H9 (cell line): ENCODE results near the gene KIF26A. TPM values are rescaled to one million over a fixed set of nuclear protein-coding genes. Genes with fewer than 3 reads are reported as not detected.

ENCODE experiments used
- DNase-seq: peaks from one replicate; pipeline ENCODE4 v3.0.0-alpha.2; 2017
- H2AFZ ChIP-seq: one replicate; pipeline ENCODE4 v1.6.1; 2013; ENCODE audit warnings: mild to moderate bottlenecking, low read length, control low read depth, moderate library complexity
- H2AK5ac ChIP-seq: 2 replicates; pipeline ENCODE4 v1.6.1; 2013; ENCODE audit warnings: low read length, control low read depth, mixed read lengths; ENCODE audit not compliant: insufficient read length
- H2BK120ac ChIP-seq: one replicate; pipeline ENCODE4 v1.6.1; 2013; ENCODE audit warnings: low read depth, mild to moderate bottlenecking, low read length, control low read depth, inconsistent platforms; ENCODE audit not compliant: poor library complexity, severe bottlenecking
- H2BK12ac ChIP-seq: 2 replicates; pipeline ENCODE4 v1.6.1; 2013; ENCODE audit warnings: low read length, control low read depth, mixed read lengths, low read depth; ENCODE audit not compliant: insufficient read length
- H2BK15ac ChIP-seq: 2 replicates; pipeline ENCODE4 v1.6.1; 2013; ENCODE audit warnings: low read depth, low read length, control low read depth
- H2BK20ac ChIP-seq: one replicate; pipeline ENCODE4 v1.6.1; 2013; ENCODE audit warnings: low read depth, mild to moderate bottlenecking, low read length, control low read depth, inconsistent platforms; ENCODE audit not compliant: poor library complexity, severe bottlenecking
- H2BK5ac ChIP-seq: 2 replicates; pipeline ENCODE4 v1.6.1; 2013; ENCODE audit warnings: low read length, control low read depth, mixed read lengths; ENCODE audit not compliant: insufficient read length
- H3K14ac ChIP-seq: 2 replicates; pipeline ENCODE4 v1.6.1; 2013; ENCODE audit warnings: low read length, control low read depth; ENCODE audit not compliant: insufficient read depth
- H3K18ac ChIP-seq: 2 replicates; pipeline ENCODE4 v1.6.1; 2013; ENCODE audit warnings: low read depth, mild to moderate bottlenecking, mixed read lengths, low read length, control low read depth; ENCODE audit not compliant: insufficient read length
- H3K23ac ChIP-seq: 2 replicates; pipeline ENCODE4 v1.6.1; 2013; ENCODE audit warnings: low read length, control low read depth, mixed read lengths, low read depth; ENCODE audit not compliant: insufficient read length
- H3K23me2 ChIP-seq: 2 replicates; pipeline ENCODE4 v1.6.1; 2013; ENCODE audit warnings: low read depth, mild to moderate bottlenecking, mixed read lengths, low read length, control low read depth; ENCODE audit not compliant: insufficient read length, poor library complexity, severe bottlenecking
- H3K27ac ChIP-seq: 2 replicates; pipeline ENCODE4 v1.5.1; 2013; ENCODE audit warnings: low read length, control low read depth, mixed read lengths, low read depth; ENCODE audit not compliant: insufficient read length
- H3K27me3 ChIP-seq: 2 replicates; pipeline ENCODE4 v1.6.1; 2013; ENCODE audit warnings: low read length, control low read depth, inconsistent platforms; ENCODE audit not compliant: insufficient read depth
- H3K4ac ChIP-seq: 2 replicates; pipeline ENCODE4 v1.6.1; 2013; ENCODE audit warnings: low read depth, mild to moderate bottlenecking, control low read depth, inconsistent platforms, low read length, moderate library complexity
- H3K4me1 ChIP-seq: 2 replicates; pipeline ENCODE4 v1.6.1; 2013; ENCODE audit warnings: low read length, control low read depth, inconsistent platforms; ENCODE audit not compliant: insufficient read depth
- H3K4me2 ChIP-seq: 2 replicates; pipeline ENCODE4 v1.6.1; 2013; ENCODE audit warnings: low read length, control low read depth, mixed read lengths; ENCODE audit not compliant: insufficient read length, insufficient read depth
- H3K56ac ChIP-seq: 2 replicates; pipeline ENCODE4 v1.6.1; 2013; ENCODE audit warnings: low read depth, mild to moderate bottlenecking, mixed read lengths, low read length, control low read depth; ENCODE audit not compliant: insufficient read length
- H3K79me1 ChIP-seq: 2 replicates; pipeline ENCODE4 v1.6.1; 2013; ENCODE audit warnings: low read depth, mild to moderate bottlenecking, moderate library complexity, low read length, control low read depth, inconsistent platforms; ENCODE audit not compliant: insufficient read depth, poor library complexity, severe bottlenecking
- H3K79me2 ChIP-seq: 2 replicates; pipeline ENCODE4 v1.6.1; 2013; ENCODE audit warnings: low read length, control low read depth, inconsistent platforms; ENCODE audit not compliant: insufficient read depth
- H3K9ac ChIP-seq: 2 replicates; pipeline ENCODE4 v1.6.1; 2013; ENCODE audit warnings: low read length, control low read depth, mixed read lengths; ENCODE audit not compliant: insufficient read length; ENCODE audit errors: extremely low read depth
- H3K9me3 ChIP-seq: one replicate; pipeline ENCODE4 v1.6.1; 2013; ENCODE audit warnings: low read depth, low read length, inconsistent platforms; ENCODE audit not compliant: control insufficient read depth
- H3T11ph ChIP-seq: one replicate; pipeline ENCODE4 v1.6.1; 2013; ENCODE audit warnings: mild to moderate bottlenecking, low read length, control low read depth, inconsistent platforms
- H4K20me1 ChIP-seq: one replicate; pipeline ENCODE4 v1.6.1; 2013; ENCODE audit not compliant: control insufficient read depth, insufficient read length, insufficient read depth
- H4K5ac ChIP-seq: 2 replicates; pipeline ENCODE4 v1.6.1; 2013; ENCODE audit warnings: low read depth, mild to moderate bottlenecking, mixed read lengths, low read length, control low read depth; ENCODE audit not compliant: insufficient read length
- H4K8ac ChIP-seq: replicated peaks from 2 replicates; pipeline ENCODE4 v1.6.1; 2013; ENCODE audit warnings: low read length, control low read depth, mixed read lengths, low read depth; ENCODE audit not compliant: insufficient read length
- H4K91ac ChIP-seq: 2 replicates; pipeline ENCODE4 v1.6.1; 2013; ENCODE audit warnings: low read depth, mild to moderate bottlenecking, moderate library complexity, mixed read lengths, low read length, control low read depth; ENCODE audit not compliant: insufficient read length
- H3K27ac Mint-ChIP-seq, 3 experiments: 2 replicates in 2 of 3; 3 replicates in 1 of 3; pipeline ENCODE4 v1.8.0; 2020 to 2021; ENCODE audit warnings: mixed read lengths in 3 of 3, mild to moderate bottlenecking in 1 of 3, moderate library complexity in 1 of 3
- H3K27me3 Mint-ChIP-seq: 2 replicates; pipeline ENCODE4 v1.8.0; 2021; ENCODE audit warnings: low read depth, mild to moderate bottlenecking, moderate library complexity, mixed read lengths
- H3K36me3 Mint-ChIP-seq, 3 experiments: 2 replicates in 2 of 3; 3 replicates in 1 of 3; pipeline ENCODE4 v1.8.0; 2020 to 2021; ENCODE audit warnings: low read depth in 3 of 3, mixed read lengths in 3 of 3; ENCODE audit not compliant: insufficient read depth in 1 of 3
- H3K4me1 Mint-ChIP-seq, 2 experiments: 2 replicates each; pipeline ENCODE4 v1.8.0; 2020; ENCODE audit warnings: mixed read lengths in 2 of 2
- H3K4me3 Mint-ChIP-seq, 2 experiments: 2 replicates in 1 of 2; 3 replicates in 1 of 2; pipeline ENCODE4 v1.8.0; 2020 to 2021; ENCODE audit warnings: mild to moderate bottlenecking in 2 of 2, mixed read lengths in 2 of 2, moderate library complexity in 1 of 2
- H3K9me3 Mint-ChIP-seq, 2 experiments: 2 replicates in 1 of 2; 3 replicates in 1 of 2; pipeline ENCODE4 v1.8.0; 2020; ENCODE audit warnings: mild to moderate bottlenecking in 2 of 2, mixed read lengths in 2 of 2, moderate library complexity in 1 of 2
- WGBS: extraction: QIAGEN DNeasy Blood & Tissue Kit; methylation state at CpG from one replicate; pipeline ENCODE4 v1.1.7; 2013; ENCODE audit warnings: missing lambda C conversion rate, low lambda C conversion rate, mixed read lengths; ENCODE audit not compliant: insufficient read length; ENCODE audit errors: extremely low coverage; 5-methylcytosine and 5-hydroxymethylcytosine counted together
- total RNA-seq: library from RNA; stranded (reverse); gene quantifications from 2 replicates; pipeline ENCODE4 v1.2.1, GENCODE V29; 2021
- TF ChIP-seq, protein P1 (sequence below): fragments of 200-600 bp; sonication (generic); conservative IDR thresholded peaks from 3 replicates; pipeline ENCODE4 v1.8.0; 2021; ENCODE audit warnings: antibody characterized with exemption, mild to moderate bottlenecking

KIF26A gene
- total RNA-seq, 1 experiment from 2014 or later, result 44.2 TPM

DNA sequence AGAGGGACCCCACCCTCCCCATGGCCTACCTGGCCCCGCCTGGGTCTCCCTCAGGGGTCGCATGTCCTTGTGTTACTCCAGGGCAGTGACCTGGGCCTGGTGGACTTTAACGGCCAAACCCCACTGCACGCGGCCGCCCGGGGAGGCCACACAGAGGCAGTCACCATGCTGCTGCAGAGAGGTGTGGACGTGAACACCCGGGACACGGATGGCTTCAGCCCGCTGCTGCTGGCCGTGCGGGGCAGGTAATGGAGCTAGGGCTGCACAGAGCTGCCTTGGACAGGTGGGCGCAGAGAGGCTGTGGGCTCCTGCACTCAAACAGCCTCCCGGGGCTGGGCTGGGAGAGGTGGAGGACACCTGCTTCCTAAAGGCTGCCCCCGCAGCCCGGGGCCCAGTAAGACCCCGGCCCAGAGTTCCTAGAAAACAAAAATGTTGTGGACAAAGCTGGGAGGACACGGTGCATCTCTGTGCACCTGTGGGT lies 31.2 kb upstream of the KIF26A start:
- H3K27me3 ChIP-seq, result no peaks in the 10 kb centered on the region
- H3K27ac Mint-ChIP-seq, result no peak overlapping the region
- H3K36me3 Mint-ChIP-seq, result no peaks in the 10 kb centered on the region
- no peak overlapping the region for H2BK15ac ChIP-seq
- no peaks in the 10 kb centered on the region for H4K20me1 ChIP-seq
- no peak overlapping the region for H3K23ac ChIP-seq
- no peaks in the 10 kb centered on the region for H3K79me2 ChIP-seq
- peaks cover 2 to 14% of the 10 kb centered on the region in 2 experiments; a peak in 3 of 4 replicates for H3K4me1 Mint-ChIP-seq
- no CpG with 5 or more reads among the region's 19 CpGs for WGBS
- no peak overlapping the region for H2BK5ac ChIP-seq
- no peak overlapping the region for H3K4me2 ChIP-seq
- no peak overlapping the region for H3K9ac ChIP-seq
- no peak overlapping the region for H2BK12ac ChIP-seq
- H3K4me3 Mint-ChIP-seq, result no peak overlapping the region
- no peak overlapping the region for H3T11ph ChIP-seq
- TF ChIP-seq, protein P1, sequence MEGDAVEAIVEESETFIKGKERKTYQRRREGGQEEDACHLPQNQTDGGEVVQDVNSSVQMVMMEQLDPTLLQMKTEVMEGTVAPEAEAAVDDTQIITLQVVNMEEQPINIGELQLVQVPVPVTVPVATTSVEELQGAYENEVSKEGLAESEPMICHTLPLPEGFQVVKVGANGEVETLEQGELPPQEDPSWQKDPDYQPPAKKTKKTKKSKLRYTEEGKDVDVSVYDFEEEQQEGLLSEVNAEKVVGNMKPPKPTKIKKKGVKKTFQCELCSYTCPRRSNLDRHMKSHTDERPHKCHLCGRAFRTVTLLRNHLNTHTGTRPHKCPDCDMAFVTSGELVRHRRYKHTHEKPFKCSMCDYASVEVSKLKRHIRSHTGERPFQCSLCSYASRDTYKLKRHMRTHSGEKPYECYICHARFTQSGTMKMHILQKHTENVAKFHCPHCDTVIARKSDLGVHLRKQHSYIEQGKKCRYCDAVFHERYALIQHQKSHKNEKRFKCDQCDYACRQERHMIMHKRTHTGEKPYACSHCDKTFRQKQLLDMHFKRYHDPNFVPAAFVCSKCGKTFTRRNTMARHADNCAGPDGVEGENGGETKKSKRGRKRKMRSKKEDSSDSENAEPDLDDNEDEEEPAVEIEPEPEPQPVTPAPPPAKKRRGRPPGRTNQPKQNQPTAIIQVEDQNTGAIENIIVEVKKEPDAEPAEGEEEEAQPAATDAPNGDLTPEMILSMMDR, result no peak
- no peak overlapping the region for H4K8ac ChIP-seq
- no peak for DNase-seq
- no peak overlapping the region for H2AK5ac ChIP-seq
- no peak overlapping the region for H4K91ac ChIP-seq
- H3K14ac ChIP-seq, result no peak overlapping the region
- no peak overlapping the region for H2AFZ ChIP-seq
- H3K18ac ChIP-seq, result no peak overlapping the region
- H3K27me3 Mint-ChIP-seq, result no peaks in the 10 kb centered on the region
- H3K79me1 ChIP-seq, result no peaks in the 10 kb centered on the region
- no peak overlapping the region for H3K27ac ChIP-seq
- H3K23me2 ChIP-seq, result no peaks in the 10 kb centered on the region
- H2BK20ac ChIP-seq, result no peak overlapping the region
- H3K9me3 ChIP-seq, result no peaks in the 10 kb centered on the region
- no peak overlapping the region for H3K4ac ChIP-seq
- H3K9me3 Mint-ChIP-seq, result no peaks in the 10 kb centered on the region; a peak in 1 of 5 replicates
- H4K5ac ChIP-seq, result no peak overlapping the region
- no peaks in the 10 kb centered on the region; the same call in 1 of the 2 replicates for H3K4me1 ChIP-seq
- H2BK120ac ChIP-seq, result no peak overlapping the region
- H3K56ac ChIP-seq, result no peak overlapping the region
